ENCODE data around the gene STRIT1. TPM values are rescaled to one million over a fixed set of nuclear protein-coding genes. Genes with fewer than 3 reads are reported as not detected.

STRIT1 gene
- total and polyA plus RNA-seq, 2 of the 4 experiments (the other 2 are of a cell fraction): not detected

GRCh38 chr3:155339052-155339451 is 45.6 kb upstream of the STRIT1 start:
- in situ Hi-C loops (cut with MboI; ENCODE audit: low sequenced_read_pairs) (loop anchor here (25.0 kb wide), 1 partner anchor 777 kb away; no protein-coding TSS in a partner anchor), dilution Hi-C loops (cut with HindIII; ENCODE audit: low sequenced_read_pairs, unreplicated experiment) (no loop called here), intact Hi-C loops (cut with micrococcal nuclease) (no loop called here)
- Histone ChIP-seq H2AFZ (replicated peaks; ENCODE audit: low read length, poor library complexity) (no peak overlapping the region), H3K27me3 (ENCODE audit: control insufficient read depth, insufficient read depth, low read length) (no peaks in the 10 kb centered on the region; the same call in 1 of the 2 replicates), H2BK20ac (ENCODE audit: low read depth, low read length) (no peak overlapping the region), H3K9me1 (ENCODE audit: insufficient read depth, low read length) (no peaks in the 10 kb centered on the region), H3K4me2 (ENCODE audit: low read depth, low read length) (no peak overlapping the region), H4K5ac (ENCODE audit: low read depth, low read length) (no peak overlapping the region), H2BK15ac (ENCODE audit: low read depth, low read length) (no peak overlapping the region), H4K91ac (ENCODE audit: insufficient read depth, low read depth, low read length) (no peak overlapping the region), H3K56ac (ENCODE audit: extremely low read depth, insufficient read depth, low read length) (no peak overlapping the region), H4K20me1 (ENCODE audit: insufficient read depth, low read length) (no peaks in the 10 kb centered on the region), H3K9ac (ENCODE audit: low read depth, low read length) (no peak overlapping the region), H2BK5ac (ENCODE audit: low read depth, low read length, poor library complexity, severe bottlenecking) (no peak overlapping the region), H4K8ac (ENCODE audit: low read depth in 2 of 2, low read length in 2 of 2) (no peak overlapping the region), H3K36me3 (ENCODE audit: control insufficient read depth, insufficient read depth, low read length) (no peaks in the 10 kb centered on the region), H3K9me3 (ENCODE audit: control insufficient read depth, insufficient read depth, low read length) (no peaks in the 10 kb centered on the region), H2BK120ac (ENCODE audit: low read depth, low read length) (no peak overlapping the region), H3K4me3 (ENCODE audit: insufficient read depth, low read depth, low read length) (no peak overlapping the region), H3K79me1 (ENCODE audit: low read depth in 1 of 2, low read length in 2 of 2) (no peaks in the 10 kb centered on the region), H3K14ac (replicated peaks; ENCODE audit: low read depth, low read length) (no peak overlapping the region), H3K4ac (ENCODE audit: low read depth, low read length) (no peak overlapping the region), H3K18ac (ENCODE audit: low read depth, low read length) (no peak overlapping the region), H2AK9ac (replicated peaks; ENCODE audit: low read depth, low read length, poor library complexity) (no peak overlapping the region), H3K27ac (ENCODE audit: insufficient read depth, low read length) (no peak overlapping the region), H2AK5ac (ENCODE audit: low read depth, low read length) (no peak overlapping the region), H3K4me1 (ENCODE audit: control insufficient read depth, insufficient read depth, low read length) (no peaks in the 10 kb centered on the region), H3K23ac (ENCODE audit: low read depth, low read length) (no peak overlapping the region)
- no peak for ATAC-seq (ENCODE audit: low read depth)
- no peak for DNase-seq
- no TSS peak for BruUV-seq (replicated peaks)
- no peak for TF ChIP-seq SMC3 (IDR thresholded peaks at IDR 0.05; ENCODE audit: low read depth, low read length)
- no peak for TF ChIP-seq RAD21 (IDR thresholded peaks at IDR 0.05; ENCODE audit: low read length)
- no peak for TF ChIP-seq RFX5 (IDR thresholded peaks at IDR 0.05; ENCODE audit: low read depth, low read length)
- no peak for TF ChIP-seq BHLHE40 (IDR thresholded peaks at IDR 0.05; ENCODE audit: low read depth, low read length)
- TF ChIP-seq USF2 (IDR thresholded peaks at IDR 0.05; ENCODE audit: low read depth, low read length): no peak
- CTCF ChIA-PET: interaction anchor here (0.7 kb wide), 1 partner anchor 15 kb away, joined by 3 read pairs; no protein-coding TSS in a partner anchor
- POLR2A ChIA-PET (ENCODE audit: unreplicated experiment): no interaction called here
